GM12891 (cell line): Measurements from ENCODE around the gene EXOC4.
"Not testable (repeated sequence)": the region's sequence is repeated elsewhere in the genome, so short reads cannot be mapped to it uniquely, and the experiment has no call there.

ENCODE experiments used
- DNase-seq: peaks from one replicate; pipeline ENCODE4 v3.0.0; 2011; ENCODE audit warnings: low spot score; ENCODE audit not compliant: insufficient read length
- FAIRE-seq: peaks from 2 replicates; lab custom pipeline; 2011; peaks lifted over from hg19 to GRCh38; lab: Jason Lieb, UNC
- PAX5 ChIP-seq: IDR thresholded peaks from 2 replicates; pipeline ENCODE4 v1.6.1; 2011; ENCODE audit warnings: low read length, moderate library complexity, mild to moderate bottlenecking; ENCODE audit not compliant: insufficient read depth, severe bottlenecking
- POLR2A ChIP-seq: IDR thresholded peaks from 2 replicates; pipeline ENCODE4 v1.6.1; 2011; ENCODE audit warnings: low read depth, low read length, control low read depth
- POLR2AphosphoS5 ChIP-seq: IDR thresholded peaks from 2 replicates; pipeline ENCODE4 v1.6.1; 2011; ENCODE audit warnings: low read depth, low read length, control low read depth
- POU2F2 ChIP-seq: IDR thresholded peaks from 2 replicates; pipeline ENCODE4 v1.6.1; 2011; ENCODE audit warnings: low read depth, mild to moderate bottlenecking, control low read depth, low read length, moderate library complexity
- SPI1 ChIP-seq: IDR thresholded peaks from 2 replicates; pipeline ENCODE4 v1.6.1; 2011; ENCODE audit warnings: low read depth, low read length, control low read depth
- TAF1 ChIP-seq: IDR thresholded peaks from 2 replicates; pipeline ENCODE4 v1.6.1; 2011; ENCODE audit warnings: low read depth, low read length, control low read depth

Gene EXOC4

GRCh38 chr7:133310232-133310862 is 57.5 kb downstream of the EXOC4 start:
- FAIRE-seq (no peak), DNase-seq (no peak)
- TF ChIP-seq POLR2AphosphoS5 (no peak), TAF1 (no peak), POU2F2 (no peak), PAX5 (no peak), SPI1 (no peak), POLR2A (no peak)

- no peak for DNase-seq
- TF ChIP-seq POU2F2 = no peak
- TF ChIP-seq SPI1 = no peak
- no peak for TF ChIP-seq POLR2A
- no peak for TF ChIP-seq PAX5
- no peak for TF ChIP-seq POLR2AphosphoS5
- no peak for TF ChIP-seq TAF1
- FAIRE-seq = no peak
These were observed 60.7 kb downstream of the EXOC4 start for GRCh38 chr7:133313575-133313974.

GRCh38 chr7:133314084-133314483 is 61.2 kb downstream of the EXOC4 start:
- DNase-seq = no peak
- no peak for FAIRE-seq
- TF ChIP-seq TAF1 = no peak
- no peak for TF ChIP-seq PAX5
- TF ChIP-seq POLR2AphosphoS5 = no peak
- no peak for TF ChIP-seq POU2F2
- TF ChIP-seq SPI1 = no peak
- no peak for TF ChIP-seq POLR2A

- TF ChIP-seq PAX5 (no peak), POLR2A (no peak), TAF1 (no peak), SPI1 (no peak), POLR2AphosphoS5 (no peak), POU2F2 (no peak)
- DNase-seq (no peak), FAIRE-seq (no peak)
These were observed 62.6 kb downstream of the EXOC4 start for GRCh38 chr7:133315332-133316040.

GRCh38 chr7:133319842-133320241 is 67.0 kb downstream of the EXOC4 start:
- TF ChIP-seq POLR2A (no peak), SPI1 (no peak), POU2F2 (no peak), TAF1 (no peak), PAX5 (no peak), POLR2AphosphoS5 (no peak)
- DNase-seq (no peak), FAIRE-seq (no peak)

GRCh38 chr7:133320891-133321290 is 68.0 kb downstream of the EXOC4 start:
- DNase-seq (no peak), FAIRE-seq (no peak)
- TF ChIP-seq SPI1 = no peak
- TF ChIP-seq POU2F2 = no peak
- TF ChIP-seq TAF1 = no peak
- no peak for TF ChIP-seq POLR2A
- no peak for TF ChIP-seq PAX5
- TF ChIP-seq POLR2AphosphoS5 = no peak

- not testable (repeated sequence) for FAIRE-seq, DNase-seq
These were observed 68.5 kb downstream of the EXOC4 start for GRCh38 chr7:133321366-133321765.

GRCh38 chr7:133326745-133327144 is 73.9 kb downstream of the EXOC4 start:
- not testable (repeated sequence) for DNase-seq, FAIRE-seq

GRCh38 chr7:133328021-133328420 is 75.1 kb downstream of the EXOC4 start:
- DNase-seq, FAIRE-seq: not testable (repeated sequence)

- TF ChIP-seq POU2F2 (no peak), POLR2A (no peak), TAF1 (no peak), SPI1 (no peak), PAX5 (no peak), POLR2AphosphoS5 (no peak)
- no peak for FAIRE-seq
- DNase-seq = no peak
These were observed 77.2 kb downstream of the EXOC4 start for GRCh38 chr7:133330085-133330484.
